Posterior cingulate gyrus (tissue), 11 donors: ENCODE results near the gene RIMBP2.

ENCODE experiments used
- DNase-seq, 10 donors: peaks; one replicate each; pipeline versions ENCODE4 v3.0.0 to v3.0.0-alpha.2; 2020 to 2021; ENCODE audit warnings: mixed read lengths in 3 of 10
- intact Hi-C: fragments of 100-400 bp; cut with DNase I; formaldehyde crosslinking; loops from one replicate; pipeline ENCODE4 v1.15.1; 2023

The RIMBP2 gene

GRCh38 chr12:130444061-130444460 is 272.0 kb downstream of the RIMBP2 start:
- intact Hi-C loops: no loop called here
- DNase-seq: peak in 4 of 10 donors; percentile 16 to 73 (median 64)

GRCh38 chr12:130441771-130442760 is 274.0 kb downstream of the RIMBP2 start:
- DNase-seq: peak in 5 of 10 donors; percentile 1 to 83 (median 43)
- intact Hi-C loops: no loop called here

GRCh38 chr12:130440411-130441080 is 275.6 kb downstream of the RIMBP2 start:
- peak in 6 of 10 donors; percentile 2 to 73 (median 22) for DNase-seq
- intact Hi-C loops: no loop called here

GRCh38 chr12:130439250-130439649 is 276.8 kb downstream of the RIMBP2 start:
- DNase-seq: peak in 2 of 10 donors; percentile 7 to 33

GRCh38 chr12:130438711-130439110 is 277.4 kb downstream of the RIMBP2 start:
- intact Hi-C loops: no loop called here
- DNase-seq: peak in 5 of 10 donors; percentile 0 to 60 (median 24)

More at GRCh38 chr12:130439250-130439649, 276.8 kb downstream of the RIMBP2 start:
- intact Hi-C loops: no loop called here

GRCh38 chr12:130438243-130438620 is 277.9 kb downstream of the RIMBP2 start:
- peak in 3 of 10 donors; percentile 5 to 33 (median 27) for DNase-seq
- intact Hi-C loops: no loop called here

- intact Hi-C loops: no loop called here
- peak in 4 of 10 donors; percentile 3 to 53 (median 40) for DNase-seq
Observed at GRCh38 chr12:130437555-130438242, 278.4 kb downstream of the RIMBP2 start.

- intact Hi-C loops: no loop called here
- peak in 6 of 10 donors; percentile 4 to 78 (median 12) for DNase-seq
Observed at GRCh38 chr12:130436741-130437501, 279.2 kb downstream of the RIMBP2 start.

GRCh38 chr12:130435826-130436225 is 280.3 kb downstream of the RIMBP2 start:
- intact Hi-C loops: no loop called here
- DNase-seq: peak in 5 of 10 donors; percentile 3 to 83 (median 22)

GRCh38 chr12:130435331-130435730 is 280.8 kb downstream of the RIMBP2 start:
- intact Hi-C loops: no loop called here

GRCh38 chr12:130434560-130434959 is 281.5 kb downstream of the RIMBP2 start:
- peak in 4 of 10 donors; percentile 1 to 77 (median 5) for DNase-seq
- intact Hi-C loops: no loop called here

More at GRCh38 chr12:130435331-130435730, 280.8 kb downstream of the RIMBP2 start:
- peak in 4 of 10 donors; percentile 9 to 84 (median 82) for DNase-seq

GRCh38 chr12:130433834-130434233 is 282.3 kb downstream of the RIMBP2 start:
- peak in 3 of 10 donors; percentile 3 to 44 (median 5) for DNase-seq
- intact Hi-C loops: no loop called here

- intact Hi-C loops: no loop called here
- DNase-seq: peak in 1 of 10 donors; percentile 21
Observed at GRCh38 chr12:130433411-130433810, 282.7 kb downstream of the RIMBP2 start.

- intact Hi-C loops: no loop called here
- DNase-seq: peak in 2 of 10 donors; percentile 1 to 50
Observed at GRCh38 chr12:130431176-130431575, 284.9 kb downstream of the RIMBP2 start.

- intact Hi-C loops: no loop called here
- DNase-seq: peak in 3 of 10 donors; percentile 5 to 80 (median 9)
Observed at GRCh38 chr12:130429656-130430505, 286.2 kb downstream of the RIMBP2 start.

GRCh38 chr12:130428116-130428515 is 288.0 kb downstream of the RIMBP2 start:
- peak in 3 of 10 donors; percentile 6 to 67 (median 9) for DNase-seq

GRCh38 chr12:130427381-130427887 is 288.7 kb downstream of the RIMBP2 start:
- intact Hi-C loops: no loop called here
- DNase-seq: peak in 2 of 10 donors; percentile 2

More at GRCh38 chr12:130428116-130428515, 288.0 kb downstream of the RIMBP2 start:
- intact Hi-C loops: no loop called here

- peak in 3 of 10 donors; percentile 6 to 75 (median 13) for DNase-seq
- intact Hi-C loops: no loop called here
Observed at GRCh38 chr12:130425698-130426245, 290.3 kb downstream of the RIMBP2 start.
